ENCODE results near the gene SYCP2.

SYCP2 gene

GRCh38 chr20:59940129-59940955 lies 6.9 kb upstream of the SYCP2 start, which contains the start of the genes FAM217B and PPP1R3D:
Gene FAM217B (plus strand): TSS chr20:59940389. CDS start chr20:59943944, 3,555 bp downstream.
Gene PPP1R3D (minus strand): TSS chr20:59940305. CDS start chr20:59939931, 374 bp downstream.
- DNase-seq: peak; percentile 6

GRCh38 chr20:59939879-59940128 lies 6.4 kb upstream of the SYCP2 start:
- DNase-seq: no peak

- no peak for DNase-seq
These were observed 5.8 kb upstream of the SYCP2 start for GRCh38 chr20:59939052-59939878.

- no peak for DNase-seq
These were observed 5.2 kb upstream of the SYCP2 start for GRCh38 chr20:59938696-59939051.

- no peak for DNase-seq
These were observed 4.8 kb upstream of the SYCP2 start for GRCh38 chr20:59938221-59938620.

GRCh38 chr20:59937150-59937549 lies 3.7 kb upstream of the SYCP2 start:
- no peak for DNase-seq

- no peak for DNase-seq
These were observed 3.0 kb upstream of the SYCP2 start for GRCh38 chr20:59936409-59936808.

- DNase-seq: no peak
These were observed 2.2 kb upstream of the SYCP2 start for GRCh38 chr20:59935457-59936185.

GRCh38 chr20:59933849-59934585 lies 580 bp upstream of the SYCP2 start:
- DNase-seq: no peak

GRCh38 chr20:59932616-59933295 lies 681 bp downstream of the SYCP2 start:
- DNase-seq: no peak

- no peak for DNase-seq
These were observed 1.7 kb downstream of the SYCP2 start for GRCh38 chr20:59931511-59932312.

- no peak for DNase-seq
These were observed 7.5 kb downstream of the SYCP2 start for GRCh38 chr20:59925899-59926298.

GRCh38 chr20:59925359-59925758 lies 8.1 kb downstream of the SYCP2 start:
- no peak for DNase-seq

GRCh38 chr20:59923514-59923913 lies 9.9 kb downstream of the SYCP2 start:
- no peak for DNase-seq

- DNase-seq: no peak
These were observed 12.5 kb downstream of the SYCP2 start for GRCh38 chr20:59920944-59921343.

GRCh38 chr20:59912609-59913008 lies 20.8 kb downstream of the SYCP2 start:
- DNase-seq: no peak

GRCh38 chr20:59911041-59911440 lies 22.4 kb downstream of the SYCP2 start:
- no peak for DNase-seq

- no peak for DNase-seq
These were observed 24.6 kb downstream of the SYCP2 start for GRCh38 chr20:59908855-59909254.

GRCh38 chr20:59903621-59904020 lies 29.8 kb downstream of the SYCP2 start:
- DNase-seq: no peak

GRCh38 chr20:59902470-59902869 lies 31.0 kb downstream of the SYCP2 start:
- DNase-seq: no peak

GRCh38 chr20:59895908-59896307 lies 37.5 kb downstream of the SYCP2 start:
- DNase-seq: no peak

All from NCI-H1694 (cell line).